ENCODE data around the gene FGF4. TPM values are rescaled to one million over a fixed set of nuclear protein-coding genes. Genes with fewer than 3 reads are reported as not detected.

FGF4 gene
- total RNA-seq, 1 experiment from 2014 or later, result not detected

- H3K36me3 ChIP-seq (ENCODE audit: control insufficient read depth, insufficient read depth, low read length), result no peaks in the 10 kb centered on the region
- Mint-ChIP-seq H3K27ac (ENCODE audit: unreplicated experiment) (no peak overlapping the region), H3K4me1 (ENCODE audit: low read depth, unreplicated experiment) (no peaks in the 10 kb centered on the region), H3K36me3 (ENCODE audit: insufficient read depth, unreplicated experiment) (no peaks in the 10 kb centered on the region), H3K27me3 (ENCODE audit: insufficient read depth, unreplicated experiment) (peaks cover 24% of the 10 kb centered on the region), H3K4me3 (ENCODE audit: unreplicated experiment) (no peak overlapping the region), H3K9me3 (ENCODE audit: unreplicated experiment) (no peaks in the 10 kb centered on the region)
- peaks cover 21% of the 10 kb centered on the region for H3K4me1 ChIP-seq
- intact Hi-C loops (cut with micrococcal nuclease; ENCODE audit: unreplicated experiment), result no loop called here
- H3K4me3 ChIP-seq (ENCODE audit: low read depth, low read length), result no peak overlapping the region
- DNase-seq, result no peak
- CTCF ChIA-PET, result no interaction called here
- BruUV-seq (replicated peaks), result no TSS peak
- no peaks in the 10 kb centered on the region for H3K9me3 ChIP-seq
- H3K27me3 ChIP-seq (replicated peaks; ENCODE audit: control insufficient read depth, insufficient read depth, low read length), result peaks cover 16% of the 10 kb centered on the region
- TF ChIP-seq CTCF (IDR thresholded peaks at IDR 0.05; ENCODE audit: insufficient read depth in 1 of 2, low read depth in 1 of 2, low read length in 1 of 2, severe bottlenecking in 1 of 2, unreplicated experiment in 1 of 2), result no peak
- POLR2A ChIA-PET, result no interaction called here
These were observed 41.5 kb upstream of the FGF4 start for GRCh38 chr11:69816671-69817070.

- no peaks in the 10 kb centered on the region for H3K9me3 ChIP-seq
- H3K27me3 ChIP-seq (replicated peaks; ENCODE audit: control insufficient read depth, insufficient read depth, low read length), result peaks cover 16% of the 10 kb centered on the region
- BruUV-seq (replicated peaks), result no TSS peak
- H3K36me3 ChIP-seq (ENCODE audit: control insufficient read depth, insufficient read depth, low read length), result no peaks in the 10 kb centered on the region
- Mint-ChIP-seq H3K9me3 (ENCODE audit: unreplicated experiment) (no peaks in the 10 kb centered on the region), H3K27me3 (ENCODE audit: insufficient read depth, unreplicated experiment) (peaks cover 24% of the 10 kb centered on the region), H3K4me1 (ENCODE audit: low read depth, unreplicated experiment) (no peaks in the 10 kb centered on the region), H3K4me3 (ENCODE audit: unreplicated experiment) (no peak overlapping the region), H3K27ac (ENCODE audit: unreplicated experiment) (no peak overlapping the region), H3K36me3 (ENCODE audit: insufficient read depth, unreplicated experiment) (no peaks in the 10 kb centered on the region)
- no peak for TF ChIP-seq CTCF (IDR thresholded peaks at IDR 0.05; ENCODE audit: insufficient read depth in 1 of 2, low read depth in 1 of 2, low read length in 1 of 2, severe bottlenecking in 1 of 2, unreplicated experiment in 1 of 2)
- no peak overlapping the region for H3K4me3 ChIP-seq (ENCODE audit: low read depth, low read length)
- CTCF ChIA-PET, result interaction anchor here (1.5 kb wide), 1 partner anchor 12 kb away, joined by 3 read pairs; no protein-coding TSS in a partner anchor
- DNase-seq, result no peak
- POLR2A ChIA-PET, result no interaction called here
- intact Hi-C loops (cut with micrococcal nuclease; ENCODE audit: unreplicated experiment), result no loop called here
- peaks cover 23% of the 10 kb centered on the region for H3K4me1 ChIP-seq
These were observed 40.8 kb upstream of the FGF4 start for GRCh38 chr11:69815973-69816372.

- DNase-seq, result no peak
- no peak overlapping the region for H3K4me3 Mint-ChIP-seq (ENCODE audit: unreplicated experiment)
- H3K4me1 Mint-ChIP-seq (ENCODE audit: low read depth, unreplicated experiment), result no peaks in the 10 kb centered on the region
- peaks cover 23% of the 10 kb centered on the region for H3K4me1 ChIP-seq
- H3K27me3 Mint-ChIP-seq (ENCODE audit: insufficient read depth, unreplicated experiment), result peaks cover 19% of the 10 kb centered on the region
- H3K36me3 ChIP-seq (ENCODE audit: control insufficient read depth, insufficient read depth, low read length), result no peaks in the 10 kb centered on the region
- H3K27ac Mint-ChIP-seq (ENCODE audit: unreplicated experiment), result no peak overlapping the region
- H3K9me3 ChIP-seq, result no peaks in the 10 kb centered on the region
- POLR2A ChIA-PET, result no interaction called here
- peaks cover 14% of the 10 kb centered on the region for H3K27me3 ChIP-seq (replicated peaks; ENCODE audit: control insufficient read depth, insufficient read depth, low read length)
- H3K9me3 Mint-ChIP-seq (ENCODE audit: unreplicated experiment), result no peaks in the 10 kb centered on the region
- no peaks in the 10 kb centered on the region for H3K36me3 Mint-ChIP-seq (ENCODE audit: insufficient read depth, unreplicated experiment)
- CTCF ChIA-PET, result interaction anchor here (1.5 kb wide), 1 partner anchor 13 kb away, joined by 3 read pairs; no protein-coding TSS in a partner anchor
- BruUV-seq (replicated peaks), result no TSS peak
- TF ChIP-seq CTCF (IDR thresholded peaks at IDR 0.05; ENCODE audit: insufficient read depth in 1 of 2, low read depth in 1 of 2, low read length in 1 of 2, severe bottlenecking in 1 of 2, unreplicated experiment in 1 of 2), result no peak
- intact Hi-C loops (cut with micrococcal nuclease; ENCODE audit: unreplicated experiment), result no loop called here
- no peak overlapping the region for H3K4me3 ChIP-seq (ENCODE audit: low read depth, low read length)
These were observed 39.8 kb upstream of the FGF4 start for GRCh38 chr11:69814902-69815301.
